ENCODE data around the gene CARD11.

The CARD11 gene

GRCh38 chr7:3028071-3028757, 15.5 kb downstream of the CARD11 start:
- TF ChIP-seq, protein P1, sequence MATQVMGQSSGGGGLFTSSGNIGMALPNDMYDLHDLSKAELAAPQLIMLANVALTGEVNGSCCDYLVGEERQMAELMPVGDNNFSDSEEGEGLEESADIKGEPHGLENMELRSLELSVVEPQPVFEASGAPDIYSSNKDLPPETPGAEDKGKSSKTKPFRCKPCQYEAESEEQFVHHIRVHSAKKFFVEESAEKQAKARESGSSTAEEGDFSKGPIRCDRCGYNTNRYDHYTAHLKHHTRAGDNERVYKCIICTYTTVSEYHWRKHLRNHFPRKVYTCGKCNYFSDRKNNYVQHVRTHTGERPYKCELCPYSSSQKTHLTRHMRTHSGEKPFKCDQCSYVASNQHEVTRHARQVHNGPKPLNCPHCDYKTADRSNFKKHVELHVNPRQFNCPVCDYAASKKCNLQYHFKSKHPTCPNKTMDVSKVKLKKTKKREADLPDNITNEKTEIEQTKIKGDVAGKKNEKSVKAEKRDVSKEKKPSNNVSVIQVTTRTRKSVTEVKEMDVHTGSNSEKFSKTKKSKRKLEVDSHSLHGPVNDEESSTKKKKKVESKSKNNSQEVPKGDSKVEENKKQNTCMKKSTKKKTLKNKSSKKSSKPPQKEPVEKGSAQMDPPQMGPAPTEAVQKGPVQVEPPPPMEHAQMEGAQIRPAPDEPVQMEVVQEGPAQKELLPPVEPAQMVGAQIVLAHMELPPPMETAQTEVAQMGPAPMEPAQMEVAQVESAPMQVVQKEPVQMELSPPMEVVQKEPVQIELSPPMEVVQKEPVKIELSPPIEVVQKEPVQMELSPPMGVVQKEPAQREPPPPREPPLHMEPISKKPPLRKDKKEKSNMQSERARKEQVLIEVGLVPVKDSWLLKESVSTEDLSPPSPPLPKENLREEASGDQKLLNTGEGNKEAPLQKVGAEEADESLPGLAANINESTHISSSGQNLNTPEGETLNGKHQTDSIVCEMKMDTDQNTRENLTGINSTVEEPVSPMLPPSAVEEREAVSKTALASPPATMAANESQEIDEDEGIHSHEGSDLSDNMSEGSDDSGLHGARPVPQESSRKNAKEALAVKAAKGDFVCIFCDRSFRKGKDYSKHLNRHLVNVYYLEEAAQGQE (IDR thresholded peaks at IDR 0.05; ENCODE audit: insufficient read depth in 1 of 2, low read depth in 2 of 2, low read length in 2 of 2), result no peak
- TF ChIP-seq TAF1 (IDR thresholded peaks at IDR 0.05; ENCODE audit: borderline replicate concordance, insufficient read depth, low read length), result no peak
- no peak for TF ChIP-seq FOXP2 (optimal IDR thresholded peaks at IDR 0.05; ENCODE audit: borderline replicate concordance, extremely low read depth, extremely low read length, insufficient read depth)
- TF ChIP-seq SIN3A (IDR thresholded peaks at IDR 0.05; ENCODE audit: borderline replicate concordance, insufficient read depth, low read length), result no peak
- no peak for TF ChIP-seq POLR2AphosphoS5 (IDR thresholded peaks at IDR 0.05; ENCODE audit: low read depth, low read length)

GRCh38 chr7:3027005-3027845, 16.4 kb downstream of the CARD11 start:
- no peak for TF ChIP-seq SIN3A (IDR thresholded peaks at IDR 0.05; ENCODE audit: borderline replicate concordance, insufficient read depth, low read length)
- TF ChIP-seq FOXP2 (optimal IDR thresholded peaks at IDR 0.05; ENCODE audit: borderline replicate concordance, extremely low read depth, extremely low read length, insufficient read depth), result no peak
- TF ChIP-seq, protein P1 (IDR thresholded peaks at IDR 0.05; ENCODE audit: insufficient read depth in 1 of 2, low read depth in 2 of 2, low read length in 2 of 2), result no peak
- TF ChIP-seq POLR2AphosphoS5 (IDR thresholded peaks at IDR 0.05; ENCODE audit: low read depth, low read length), result no peak
- TF ChIP-seq TAF1 (IDR thresholded peaks at IDR 0.05; ENCODE audit: borderline replicate concordance, insufficient read depth, low read length), result no peak

GRCh38 chr7:3025616-3026015, 18.1 kb downstream of the CARD11 start:
- TF ChIP-seq FOXP2 (optimal IDR thresholded peaks at IDR 0.05; ENCODE audit: borderline replicate concordance, extremely low read depth, extremely low read length, insufficient read depth), result no peak
- no peak for TF ChIP-seq POLR2AphosphoS5 (IDR thresholded peaks at IDR 0.05; ENCODE audit: low read depth, low read length)
- TF ChIP-seq SIN3A (IDR thresholded peaks at IDR 0.05; ENCODE audit: borderline replicate concordance, insufficient read depth, low read length), result no peak
- TF ChIP-seq, protein P1 (IDR thresholded peaks at IDR 0.05; ENCODE audit: insufficient read depth in 1 of 2, low read depth in 2 of 2, low read length in 2 of 2), result no peak
- no peak for TF ChIP-seq TAF1 (IDR thresholded peaks at IDR 0.05; ENCODE audit: borderline replicate concordance, insufficient read depth, low read length)

DNA sequence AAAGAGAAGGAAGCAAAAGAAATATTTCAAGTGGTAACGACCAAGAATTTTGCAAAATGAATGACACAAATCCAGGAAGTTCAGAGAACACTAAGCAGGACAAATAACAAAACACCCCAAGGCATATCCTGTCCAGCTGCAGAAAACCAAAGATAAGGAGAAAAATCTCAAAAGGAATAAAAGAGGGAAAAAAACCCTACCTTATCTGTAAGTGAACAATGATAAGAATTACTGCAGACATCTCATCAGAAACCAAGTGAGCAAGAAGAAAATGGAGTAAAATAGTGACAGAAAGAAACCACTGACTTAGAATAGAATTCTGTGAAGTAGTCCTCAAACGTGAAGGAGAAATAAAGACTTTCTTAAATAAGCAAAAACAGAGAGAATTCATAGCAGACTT, 21.8 kb downstream of the CARD11 start:
- TF ChIP-seq POLR2AphosphoS5 (IDR thresholded peaks at IDR 0.05; ENCODE audit: low read depth, low read length), result no peak
- TF ChIP-seq FOXP2 (optimal IDR thresholded peaks at IDR 0.05; ENCODE audit: borderline replicate concordance, extremely low read depth, extremely low read length, insufficient read depth), result no peak
- TF ChIP-seq SIN3A (IDR thresholded peaks at IDR 0.05; ENCODE audit: borderline replicate concordance, insufficient read depth, low read length), result no peak
- TF ChIP-seq TAF1 (IDR thresholded peaks at IDR 0.05; ENCODE audit: borderline replicate concordance, insufficient read depth, low read length), result no peak
- TF ChIP-seq, protein P1 (IDR thresholded peaks at IDR 0.05; ENCODE audit: insufficient read depth in 1 of 2, low read depth in 2 of 2, low read length in 2 of 2), result no peak

All from PFSK-1 (cell line).